HL-60/S4 (cell line): ENCODE results near the gene IGFN1.
"Not testable (repeated sequence)": the region's sequence is repeated elsewhere in the genome, so short reads cannot be mapped to it uniquely, and the experiment has no call there.

ENCODE experiments used
- in situ Hi-C: fragments of 300-500 bp; cut with MboI; formaldehyde crosslinking; loops from 2 replicates; pipeline ENCODE4 v1.14.3; 2022; ENCODE audit warnings: low sequenced_read_pairs

The IGFN1 gene

GRCh38 chr1:201239646-201240045 is 49.0 kb downstream of the IGFN1 start:
- in situ Hi-C loops = not testable (repeated sequence)

- in situ Hi-C loops = no loop called here
These were observed 49.5 kb downstream of the IGFN1 start for GRCh38 chr1:201240171-201240570.

GRCh38 chr1:201241736-201242135 is 51.1 kb downstream of the IGFN1 start:
- in situ Hi-C loops = no loop called here

GRCh38 chr1:201245082-201245481 is 54.5 kb downstream of the IGFN1 start:
- in situ Hi-C loops = no loop called here

- in situ Hi-C loops = no loop called here
These were observed 58.3 kb downstream of the IGFN1 start for GRCh38 chr1:201248721-201249559.

GRCh38 chr1:201250326-201251011 is 59.8 kb downstream of the IGFN1 start:
- in situ Hi-C loops = no loop called here

GRCh38 chr1:201251411-201251810 is 60.8 kb downstream of the IGFN1 start:
- in situ Hi-C loops = no loop called here

GRCh38 chr1:201251851-201252430 is 61.3 kb downstream of the IGFN1 start:
- in situ Hi-C loops = no loop called here

- in situ Hi-C loops = no loop called here
These were observed 62.3 kb downstream of the IGFN1 start for GRCh38 chr1:201252944-201253371.

GRCh38 chr1:201253411-201253810 is 62.8 kb downstream of the IGFN1 start:
- in situ Hi-C loops = no loop called here

GRCh38 chr1:201253906-201254624 is 63.4 kb downstream of the IGFN1 start:
- in situ Hi-C loops = no loop called here

- in situ Hi-C loops = no loop called here
These were observed 64.2 kb downstream of the IGFN1 start for GRCh38 chr1:201254625-201255478.

- in situ Hi-C loops = no loop called here
These were observed 65.1 kb downstream of the IGFN1 start for GRCh38 chr1:201255479-201256362.

- in situ Hi-C loops = not testable (repeated sequence)
These were observed 67.5 kb downstream of the IGFN1 start for GRCh38 chr1:201258132-201258531.

- in situ Hi-C loops = no loop called here
These were observed 68.2 kb downstream of the IGFN1 start for GRCh38 chr1:201258763-201259230.

- in situ Hi-C loops = no loop called here
These were observed 69.0 kb downstream of the IGFN1 start for GRCh38 chr1:201259476-201260235.

GRCh38 chr1:201260236-201260590 is 69.6 kb downstream of the IGFN1 start:
- in situ Hi-C loops = no loop called here

GRCh38 chr1:201260648-201261311 is 70.2 kb downstream of the IGFN1 start:
- in situ Hi-C loops = no loop called here
